SK-N-SH treated with all-trans-retinoic acid at 6 μM for 48 hours (cell line): ENCODE results near the gene EBF4.

ENCODE experiments used
- ARNTL ChIP-seq: fragments of 450-650 bp; formaldehyde crosslinking; IDR thresholded peaks from 2 replicates; pipeline ENCODE4 v1.5.0; 2020; ENCODE audit warnings: low read depth, mild to moderate bottlenecking, moderate library complexity, borderline replicate concordance
- GLIS3 ChIP-seq: fragments of 250-450 bp; sonication (Bioruptor Pico); IDR thresholded peaks from 2 replicates; pipeline ENCODE4 v1.5.0; 2020; ENCODE audit warnings: mild to moderate bottlenecking, moderate library complexity
- RARB ChIP-seq: fragments of 250-450 bp; sonication (Bioruptor Pico); IDR thresholded peaks from 2 replicates; pipeline ENCODE4 v1.8.0; 2021; ENCODE audit warnings: mild to moderate bottlenecking, moderate library complexity
- TOX ChIP-seq: fragments of 250-450 bp; sonication (Bioruptor Pico); IDR thresholded peaks from 2 replicates; pipeline ENCODE4 v1.8.0; 2021; ENCODE audit warnings: mild to moderate bottlenecking, moderate library complexity, borderline replicate concordance
- ZFP30 ChIP-seq: fragments of 450-650 bp; formaldehyde crosslinking; IDR thresholded peaks from 2 replicates; pipeline ENCODE4 v1.5.0; 2022; ENCODE audit warnings: mild to moderate bottlenecking, moderate library complexity
- ZNF70 ChIP-seq: fragments of 450-650 bp; formaldehyde crosslinking; IDR thresholded peaks from 2 replicates; pipeline ENCODE4 v1.5.0; 2020; ENCODE audit warnings: mild to moderate bottlenecking, moderate library complexity
- TF ChIP-seq, protein P1 (sequence below): fragments of 250-450 bp; sonication (Bioruptor Pico); IDR thresholded peaks from 2 replicates; pipeline ENCODE4 v1.8.0; 2020; ENCODE audit warnings: mild to moderate bottlenecking, moderate library complexity, borderline replicate concordance
- TF ChIP-seq, protein P2 (sequence below): fragments of 250-450 bp; sonication (Bioruptor Pico); IDR thresholded peaks from 2 replicates; pipeline ENCODE4 v1.5.1; 2020; ENCODE audit warnings: low read depth, mild to moderate bottlenecking, moderate library complexity

DNA sequence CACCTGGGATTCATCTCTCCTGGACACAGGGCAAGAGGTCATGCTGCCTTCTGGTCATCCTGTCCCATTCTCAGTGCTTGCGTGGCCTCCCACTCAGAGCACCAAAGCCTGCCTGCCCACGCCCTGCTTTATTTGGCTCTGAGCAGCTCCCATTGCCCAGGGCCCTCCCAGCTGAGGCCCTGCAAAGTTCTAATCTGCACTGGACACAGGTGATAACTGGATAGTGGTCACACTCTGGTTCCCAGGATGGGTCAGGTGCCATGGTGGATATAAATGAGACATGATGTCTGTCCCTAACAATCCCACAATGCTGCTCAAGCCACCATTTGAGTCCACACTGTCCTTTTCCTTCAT lies 68.3 kb downstream of the EBF4 start:
- TF ChIP-seq, protein P1, sequence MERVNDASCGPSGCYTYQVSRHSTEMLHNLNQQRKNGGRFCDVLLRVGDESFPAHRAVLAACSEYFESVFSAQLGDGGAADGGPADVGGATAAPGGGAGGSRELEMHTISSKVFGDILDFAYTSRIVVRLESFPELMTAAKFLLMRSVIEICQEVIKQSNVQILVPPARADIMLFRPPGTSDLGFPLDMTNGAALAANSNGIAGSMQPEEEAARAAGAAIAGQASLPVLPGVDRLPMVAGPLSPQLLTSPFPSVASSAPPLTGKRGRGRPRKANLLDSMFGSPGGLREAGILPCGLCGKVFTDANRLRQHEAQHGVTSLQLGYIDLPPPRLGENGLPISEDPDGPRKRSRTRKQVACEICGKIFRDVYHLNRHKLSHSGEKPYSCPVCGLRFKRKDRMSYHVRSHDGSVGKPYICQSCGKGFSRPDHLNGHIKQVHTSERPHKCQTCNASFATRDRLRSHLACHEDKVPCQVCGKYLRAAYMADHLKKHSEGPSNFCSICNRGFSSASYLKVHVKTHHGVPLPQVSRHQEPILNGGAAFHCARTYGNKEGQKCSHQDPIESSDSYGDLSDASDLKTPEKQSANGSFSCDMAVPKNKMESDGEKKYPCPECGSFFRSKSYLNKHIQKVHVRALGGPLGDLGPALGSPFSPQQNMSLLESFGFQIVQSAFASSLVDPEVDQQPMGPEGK (CRISPR knock-in tag), result no peak
- TF ChIP-seq RARB, result no peak
- TF ChIP-seq, protein P2, sequence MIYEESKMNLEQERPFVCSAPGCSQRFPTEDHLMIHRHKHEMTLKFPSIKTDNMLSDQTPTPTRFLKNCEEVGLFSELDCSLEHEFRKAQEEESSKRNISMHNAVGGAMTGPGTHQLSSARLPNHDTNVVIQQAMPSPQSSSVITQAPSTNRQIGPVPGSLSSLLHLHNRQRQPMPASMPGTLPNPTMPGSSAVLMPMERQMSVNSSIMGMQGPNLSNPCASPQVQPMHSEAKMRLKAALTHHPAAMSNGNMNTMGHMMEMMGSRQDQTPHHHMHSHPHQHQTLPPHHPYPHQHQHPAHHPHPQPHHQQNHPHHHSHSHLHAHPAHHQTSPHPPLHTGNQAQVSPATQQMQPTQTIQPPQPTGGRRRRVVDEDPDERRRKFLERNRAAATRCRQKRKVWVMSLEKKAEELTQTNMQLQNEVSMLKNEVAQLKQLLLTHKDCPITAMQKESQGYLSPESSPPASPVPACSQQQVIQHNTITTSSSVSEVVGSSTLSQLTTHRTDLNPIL, result no peak
- no peak for TF ChIP-seq ARNTL (CRISPR knock-in tag)
- no peak for TF ChIP-seq ZFP30 (CRISPR knock-in tag)
- no peak for TF ChIP-seq ZNF70
- TF ChIP-seq TOX (CRISPR knock-in tag), result no peak
- no peak for TF ChIP-seq GLIS3
